ENCODE measurements around the gene NCBP1. TPM values are rescaled to one million over a fixed set of nuclear protein-coding genes. Genes with fewer than 3 reads are reported as not detected.

The NCBP1 gene
- total RNA-seq, 2 experiments from 2014 or later, result 37.6 to 41.7 TPM

DNA sequence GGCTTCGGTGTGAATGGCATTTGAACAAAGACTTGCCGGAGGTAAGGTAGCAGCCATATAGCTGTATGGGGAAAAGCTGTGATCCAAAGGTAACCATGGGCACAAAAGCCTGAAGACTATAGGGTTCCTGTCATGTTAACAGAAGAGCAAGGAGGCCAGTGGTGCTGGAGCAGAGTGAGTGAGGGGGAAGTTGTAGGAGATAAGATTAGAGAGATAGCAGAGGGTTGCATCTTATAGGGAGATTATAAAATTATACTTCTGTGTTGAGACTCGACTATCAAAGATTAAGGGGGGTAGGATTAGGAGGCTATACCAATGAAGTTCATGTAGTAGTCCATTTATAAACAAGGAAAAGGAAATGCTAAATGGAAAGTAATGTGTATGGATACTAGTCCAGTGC is 3.3 kb downstream of the NCBP1 start:
- Mint-ChIP-seq H3K27ac (no peak overlapping the region), H3K9me3 (no peaks in the 10 kb centered on the region), H3K36me3 (ENCODE audit: low read depth) (peaks cover 30% of the 10 kb centered on the region), H3K27me3 (no peaks in the 10 kb centered on the region), H3K4me3 (peak overlapping the region; percentile 13), H3K4me1 (ENCODE audit: low read depth) (peaks cover 51% of the 10 kb centered on the region)
- intact Hi-C loops (cut with micrococcal nuclease), result no loop called here
- DNase-seq (no peak), ATAC-seq (no peak)
- POLR2A ChIA-PET, result interaction anchor here (1.2 to 1.3 kb wide), 2 partner anchors 9 to 555 kb away, joined by 3 to 4 read pairs; partner anchors contain the start of gene CORO2A
- CTCF ChIA-PET, result interaction anchor here (0.9 to 1.0 kb wide), 2 partner anchors 35 to 398 kb away, joined by 3 to 4 read pairs; no protein-coding TSS in a partner anchor
- no peak for TF ChIP-seq CTCF (IDR thresholded peaks at IDR 0.05)

DNA sequence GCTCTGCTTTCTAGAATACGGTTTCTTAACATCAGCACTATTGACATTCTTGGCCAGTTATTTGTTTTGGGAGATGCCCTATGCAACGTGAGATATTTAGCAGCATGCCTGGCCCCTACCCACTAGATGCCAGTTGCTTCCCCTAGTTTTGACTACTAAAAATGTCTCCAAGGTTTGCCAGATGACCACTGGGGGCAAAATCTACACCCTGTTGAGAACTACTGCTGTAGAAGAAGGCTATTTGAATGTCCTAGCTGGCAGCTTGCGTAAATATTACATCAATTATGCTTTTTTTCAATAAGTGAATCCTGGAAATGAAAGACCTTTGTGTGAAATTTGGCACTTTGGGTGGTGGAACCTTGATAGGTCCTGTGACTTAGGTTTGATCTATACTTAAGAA is 5.0 kb downstream of the NCBP1 start:
- POLR2A ChIA-PET, result interaction anchor here (0.8 to 1.0 kb wide), 2 partner anchors 21 to 263 kb away, joined by 3 read pairs; no protein-coding TSS in a partner anchor
- no peak for ATAC-seq
- H3K36me3 Mint-ChIP-seq (ENCODE audit: low read depth), result peaks cover 35% of the 10 kb centered on the region
- CTCF ChIA-PET, result interaction anchor here (0.6 to 1.2 kb wide), 8 partner anchors 9 to 171 kb away, joined by 3 to 5 read pairs (median 3); no protein-coding TSS in a partner anchor
- no peak for DNase-seq
- H3K4me3 Mint-ChIP-seq, result no peak overlapping the region
- no peak overlapping the region for H3K27ac Mint-ChIP-seq
- H3K27me3 Mint-ChIP-seq, result no peaks in the 10 kb centered on the region
- intact Hi-C loops (cut with micrococcal nuclease), result no loop called here
- peak; percentile 17 for TF ChIP-seq CTCF (IDR thresholded peaks at IDR 0.05)
- H3K4me1 Mint-ChIP-seq (ENCODE audit: low read depth), result peaks cover 48% of the 10 kb centered on the region
- no peaks in the 10 kb centered on the region for H3K9me3 Mint-ChIP-seq

GRCh38 chr9:97640325-97640724 is 6.7 kb downstream of the NCBP1 start:
- Mint-ChIP-seq H3K36me3 (ENCODE audit: low read depth) (peaks cover 32% of the 10 kb centered on the region), H3K4me3 (no peak overlapping the region), H3K4me1 (ENCODE audit: low read depth) (peaks cover 40% of the 10 kb centered on the region), H3K27me3 (no peaks in the 10 kb centered on the region), H3K27ac (no peak overlapping the region), H3K9me3 (no peaks in the 10 kb centered on the region)
- ChIA-PET POLR2A (interaction anchor here (1.0 kb wide), 1 partner anchor 47 kb away, joined by 3 read pairs; no protein-coding TSS in a partner anchor), CTCF (interaction anchor here (0.7 to 1.9 kb wide), 8 partner anchors 10 to 316 kb away, joined by 3 to 6 read pairs (median 4); no protein-coding TSS in a partner anchor)
- TF ChIP-seq CTCF (IDR thresholded peaks at IDR 0.05), result no peak
- no peak for ATAC-seq
- intact Hi-C loops (cut with micrococcal nuclease), result no loop called here
- no peak for DNase-seq

DNA sequence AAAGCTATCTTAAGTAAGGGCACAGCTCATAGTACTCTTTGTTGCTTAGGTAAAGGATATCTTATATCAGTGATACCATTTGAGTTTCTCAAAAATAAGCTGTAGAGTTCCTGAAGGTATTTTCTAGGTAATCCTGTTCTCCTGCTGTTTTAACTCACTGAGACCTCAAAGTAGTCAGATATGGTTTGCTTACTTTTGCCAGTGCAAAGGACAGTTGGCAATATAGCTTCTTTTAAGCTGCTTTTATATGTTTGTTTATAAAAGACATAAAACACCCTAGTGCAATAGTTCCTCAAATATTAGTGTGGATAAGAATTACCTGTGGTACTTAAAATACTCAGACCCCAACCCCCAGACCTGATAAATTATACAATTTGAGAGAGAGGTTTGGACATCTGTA is 12.1 kb downstream of the NCBP1 start:
- no peaks in the 10 kb centered on the region for H3K27me3 Mint-ChIP-seq
- no peak overlapping the region for H3K4me3 Mint-ChIP-seq
- ATAC-seq, result no peak
- H3K4me1 Mint-ChIP-seq (ENCODE audit: low read depth), result peaks cover 3% of the 10 kb centered on the region
- no peaks in the 10 kb centered on the region for H3K9me3 Mint-ChIP-seq
- intact Hi-C loops (cut with micrococcal nuclease), result no loop called here
- POLR2A ChIA-PET, result interaction anchor here (1.0 to 1.6 kb wide), 2 partner anchors 10 to 12 kb away, joined by 4 to 8 read pairs; partner anchors contain the start of genes NCBP1 and TSTD2
- DNase-seq, result no peak
- peaks cover 43% of the 10 kb centered on the region for H3K36me3 Mint-ChIP-seq (ENCODE audit: low read depth)
- TF ChIP-seq CTCF (IDR thresholded peaks at IDR 0.05), result no peak
- CTCF ChIA-PET, result interaction anchor here (1.1 to 2.6 kb wide), 3 partner anchors 13 to 30 kb away, joined by 3 to 12 read pairs (median 7); partner anchors contain the start of genes NCBP1 and TSTD2
- H3K27ac Mint-ChIP-seq, result no peak overlapping the region

- no peak overlapping the region for H3K4me3 Mint-ChIP-seq
- intact Hi-C loops (cut with micrococcal nuclease), result no loop called here
- ATAC-seq (no peak), DNase-seq (no peak)
- POLR2A ChIA-PET, result interaction anchor here (1.0 to 1.4 kb wide), 2 partner anchors 15 to 28 kb away, joined by 3 to 6 read pairs; partner anchors contain the start of genes NCBP1 and TSTD2
- TF ChIP-seq CTCF (IDR thresholded peaks at IDR 0.05), result no peak
- H3K27ac Mint-ChIP-seq, result no peak overlapping the region
- H3K36me3 Mint-ChIP-seq (ENCODE audit: low read depth), result peaks cover 41% of the 10 kb centered on the region
- CTCF ChIA-PET, result interaction anchor here (0.6 to 2.1 kb wide), 3 partner anchors 10 to 1515 kb away, joined by 3 to 6 read pairs (median 3); no protein-coding TSS in a partner anchor
- no peaks in the 10 kb centered on the region for H3K27me3 Mint-ChIP-seq
- H3K9me3 Mint-ChIP-seq, result no peaks in the 10 kb centered on the region
- H3K4me1 Mint-ChIP-seq (ENCODE audit: low read depth), result peaks cover 4% of the 10 kb centered on the region
These were observed 14.4 kb downstream of the NCBP1 start for GRCh38 chr9:97647996-97648395.
